Measurements from ENCODE around the gene CACNB4.

Gene CACNB4

GRCh38 chr2:152056418-152056817, 42.4 kb downstream of the CACNB4 start:
- H3K9ac ChIP-seq (ENCODE audit: low read length in 5 of 5), result no peak overlapping the region

DNA sequence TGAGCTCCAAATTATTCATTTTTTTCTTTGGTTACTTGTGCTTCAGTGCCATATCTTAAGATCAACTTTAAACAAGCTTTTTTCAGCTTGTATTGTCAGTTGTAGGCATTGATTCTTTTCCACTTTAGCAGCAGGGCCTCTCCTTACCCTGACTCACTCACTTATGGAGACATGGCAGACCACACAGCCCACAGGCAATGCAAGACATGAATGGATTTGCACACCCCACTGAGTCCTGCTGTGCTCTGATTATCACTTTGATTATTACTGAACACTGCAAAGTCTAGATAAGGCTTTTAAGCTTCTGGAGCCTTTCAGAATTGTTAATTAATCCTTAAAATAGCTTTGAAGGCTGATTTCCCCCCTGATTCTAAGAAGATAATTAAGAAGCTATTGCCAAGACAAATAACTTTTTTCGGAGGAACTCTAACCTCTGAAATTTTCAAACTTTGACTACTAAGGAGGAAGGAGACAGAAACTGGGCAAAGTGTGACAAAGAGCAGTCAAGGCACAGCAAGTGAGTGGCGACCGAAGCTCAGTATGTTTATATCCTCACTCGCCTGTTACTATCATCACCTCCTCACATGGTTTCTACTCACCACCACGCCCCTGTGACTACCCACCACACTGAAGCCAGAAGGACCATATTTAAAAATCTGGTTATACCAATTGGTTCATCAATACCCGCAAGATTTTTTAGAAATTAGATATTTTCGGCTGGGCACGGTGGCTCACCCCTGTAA, 43.3 kb downstream of the CACNB4 start:
- no peak overlapping the region for H3K9ac ChIP-seq (ENCODE audit: low read length in 5 of 5)
- no peaks in the 10 kb centered on the region for H3K36me3 ChIP-seq (ENCODE audit: control insufficient read depth in 5 of 5, insufficient read depth in 5 of 5, low read length in 5 of 5)
- H3K9me3 ChIP-seq (ENCODE audit: control insufficient read depth in 5 of 5, low read length in 5 of 5), result peaks cover 0 to 4% (median 0%) of the 10 kb centered on the region in 5 donors
- H3K4me1 ChIP-seq (ENCODE audit: control insufficient read depth in 5 of 5, insufficient read depth in 5 of 5, low read length in 5 of 5), result no peaks in the 10 kb centered on the region
- H3K27ac ChIP-seq (ENCODE audit: low read depth, low read length), result no peak overlapping the region
- no peaks in the 10 kb centered on the region for H3K27me3 ChIP-seq (ENCODE audit: control insufficient read depth in 5 of 5, insufficient read depth in 4 of 5, low read length in 5 of 5)
- no peak overlapping the region for H3K4me3 ChIP-seq (ENCODE audit: low read depth in 1 of 5, low read length in 5 of 5)

More at GRCh38 chr2:152056418-152056817, 42.4 kb downstream of the CACNB4 start:
- Histone ChIP-seq H3K9me3 (ENCODE audit: control insufficient read depth in 5 of 5, low read length in 5 of 5) (peaks cover 0 to 4% (median 0%) of the 10 kb centered on the region in 5 donors), H3K4me1 (ENCODE audit: control insufficient read depth in 5 of 5, insufficient read depth in 5 of 5, low read length in 5 of 5) (no peaks in the 10 kb centered on the region), H3K27me3 (ENCODE audit: control insufficient read depth in 5 of 5, insufficient read depth in 4 of 5, low read length in 5 of 5) (no peaks in the 10 kb centered on the region), H3K36me3 (ENCODE audit: control insufficient read depth in 5 of 5, insufficient read depth in 5 of 5, low read length in 5 of 5) (no peaks in the 10 kb centered on the region), H3K27ac (ENCODE audit: low read depth, low read length) (no peak overlapping the region), H3K4me3 (ENCODE audit: low read depth in 1 of 5, low read length in 5 of 5) (no peak overlapping the region)

GRCh38 chr2:152054593-152054992, 44.3 kb downstream of the CACNB4 start:
- Histone ChIP-seq H3K27me3 (ENCODE audit: control insufficient read depth in 5 of 5, insufficient read depth in 4 of 5, low read length in 5 of 5) (no peaks in the 10 kb centered on the region), H3K36me3 (ENCODE audit: control insufficient read depth in 5 of 5, insufficient read depth in 5 of 5, low read length in 5 of 5) (no peaks in the 10 kb centered on the region), H3K4me1 (ENCODE audit: control insufficient read depth in 5 of 5, insufficient read depth in 5 of 5, low read length in 5 of 5) (no peaks in the 10 kb centered on the region), H3K9ac (ENCODE audit: low read length in 5 of 5) (no peak overlapping the region), H3K9me3 (ENCODE audit: control insufficient read depth in 5 of 5, low read length in 5 of 5) (peaks cover 0 to 4% (median 0%) of the 10 kb centered on the region in 5 donors), H3K27ac (ENCODE audit: low read depth, low read length) (no peak overlapping the region), H3K4me3 (ENCODE audit: low read depth in 1 of 5, low read length in 5 of 5) (no peak overlapping the region)

- H3K36me3 ChIP-seq (ENCODE audit: control insufficient read depth in 5 of 5, insufficient read depth in 5 of 5, low read length in 5 of 5), result no peaks in the 10 kb centered on the region
- H3K27me3 ChIP-seq (ENCODE audit: control insufficient read depth in 5 of 5, insufficient read depth in 4 of 5, low read length in 5 of 5), result no peaks in the 10 kb centered on the region
- no peaks in the 10 kb centered on the region for H3K4me1 ChIP-seq (ENCODE audit: control insufficient read depth in 5 of 5, insufficient read depth in 5 of 5, low read length in 5 of 5)
- H3K4me3 ChIP-seq (ENCODE audit: low read depth in 1 of 5, low read length in 5 of 5), result no peak overlapping the region
- H3K9ac ChIP-seq (ENCODE audit: low read length in 5 of 5), result no peak overlapping the region
- no peaks in the 10 kb centered on the region for H3K9me3 ChIP-seq (ENCODE audit: control insufficient read depth in 5 of 5, low read length in 5 of 5)
- no peak overlapping the region for H3K27ac ChIP-seq (ENCODE audit: low read depth, low read length)
Measured at GRCh38 chr2:152051436-152051835, 47.4 kb downstream of the CACNB4 start.

DNA sequence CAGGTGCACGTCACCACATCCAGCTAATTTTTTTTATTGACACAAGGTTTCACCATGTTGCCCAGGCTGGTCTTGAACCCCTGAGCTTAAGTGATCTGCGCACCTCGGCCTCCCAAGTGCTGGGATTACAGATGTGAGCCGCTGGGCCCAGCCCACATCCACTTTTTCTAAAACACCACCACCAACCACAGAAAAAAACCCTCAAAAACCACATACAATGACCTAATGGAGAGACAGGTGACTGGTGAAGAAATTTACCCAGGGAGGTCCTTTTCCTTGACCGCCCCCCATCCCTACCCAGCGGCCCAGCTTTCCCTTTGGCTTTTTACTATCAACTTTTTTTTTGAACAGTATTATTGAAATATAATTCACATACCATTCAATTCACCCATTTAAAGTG, 47.9 kb downstream of the CACNB4 start:
- no peaks in the 10 kb centered on the region for H3K36me3 ChIP-seq (ENCODE audit: control insufficient read depth in 5 of 5, insufficient read depth in 5 of 5, low read length in 5 of 5)
- H3K9ac ChIP-seq (ENCODE audit: low read length in 5 of 5), result no peak overlapping the region
- no peaks in the 10 kb centered on the region for H3K4me1 ChIP-seq (ENCODE audit: control insufficient read depth in 5 of 5, insufficient read depth in 5 of 5, low read length in 5 of 5)
- H3K9me3 ChIP-seq (ENCODE audit: control insufficient read depth in 5 of 5, low read length in 5 of 5), result no peaks in the 10 kb centered on the region
- no peak overlapping the region for H3K4me3 ChIP-seq (ENCODE audit: low read depth in 1 of 5, low read length in 5 of 5)
- no peak overlapping the region for H3K27ac ChIP-seq (ENCODE audit: low read depth, low read length)
- H3K27me3 ChIP-seq (ENCODE audit: control insufficient read depth in 5 of 5, insufficient read depth in 4 of 5, low read length in 5 of 5), result no peaks in the 10 kb centered on the region

DNA sequence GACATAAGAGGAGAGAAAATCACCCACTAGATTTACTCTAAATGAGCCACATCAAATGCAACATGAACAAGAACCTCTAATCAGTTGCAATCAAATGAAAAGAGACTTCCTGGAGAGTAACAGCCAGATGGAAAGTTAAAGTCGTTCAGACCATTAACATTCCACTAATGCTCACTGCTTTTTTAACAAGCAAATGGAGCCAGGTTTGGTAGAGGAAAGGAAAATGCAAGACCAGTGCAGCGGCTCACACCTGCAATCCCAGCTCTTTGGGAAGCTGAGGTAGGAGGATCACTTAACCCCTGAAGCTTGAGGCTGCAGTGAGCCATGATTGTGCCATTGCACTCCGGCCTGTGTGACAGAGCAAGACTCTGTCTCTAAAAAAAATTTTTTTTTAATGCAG, 48.5 kb downstream of the CACNB4 start:
- no peaks in the 10 kb centered on the region for H3K27me3 ChIP-seq (ENCODE audit: control insufficient read depth in 5 of 5, insufficient read depth in 4 of 5, low read length in 5 of 5)
- H3K36me3 ChIP-seq (ENCODE audit: control insufficient read depth in 5 of 5, insufficient read depth in 5 of 5, low read length in 5 of 5), result no peaks in the 10 kb centered on the region
- H3K9me3 ChIP-seq (ENCODE audit: control insufficient read depth in 5 of 5, low read length in 5 of 5), result no peaks in the 10 kb centered on the region
- no peaks in the 10 kb centered on the region for H3K4me1 ChIP-seq (ENCODE audit: control insufficient read depth in 5 of 5, insufficient read depth in 5 of 5, low read length in 5 of 5)
- H3K27ac ChIP-seq (ENCODE audit: low read depth, low read length), result no peak overlapping the region
- H3K9ac ChIP-seq (ENCODE audit: low read length in 5 of 5), result no peak overlapping the region
- H3K4me3 ChIP-seq (ENCODE audit: low read depth in 1 of 5, low read length in 5 of 5), result no peak overlapping the region

DNA sequence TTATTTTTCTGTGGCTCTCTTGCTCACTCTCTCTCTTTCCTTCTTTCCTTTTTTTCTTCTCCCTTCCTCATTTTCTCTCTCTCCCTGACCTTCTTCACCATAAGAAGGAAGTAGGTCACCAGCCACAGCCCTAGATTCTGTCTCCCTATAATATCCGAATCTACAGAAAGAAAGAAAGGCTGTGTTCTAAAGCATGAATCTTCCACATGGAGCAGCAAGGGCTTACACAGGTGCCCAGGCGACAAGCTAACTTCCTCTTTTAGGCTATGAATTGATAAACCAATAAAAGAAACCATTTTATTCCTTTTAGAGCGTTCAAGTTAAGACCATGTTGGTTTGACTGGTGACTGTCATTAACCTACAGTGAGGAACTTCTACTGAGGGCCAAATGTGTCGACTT, 49.3 kb downstream of the CACNB4 start:
- H3K27me3 ChIP-seq (ENCODE audit: control insufficient read depth in 5 of 5, insufficient read depth in 4 of 5, low read length in 5 of 5), result no peaks in the 10 kb centered on the region
- H3K36me3 ChIP-seq (ENCODE audit: control insufficient read depth in 5 of 5, insufficient read depth in 5 of 5, low read length in 5 of 5), result no peaks in the 10 kb centered on the region
- no peak overlapping the region for H3K27ac ChIP-seq (ENCODE audit: low read depth, low read length)
- no peak overlapping the region for H3K4me3 ChIP-seq (ENCODE audit: low read depth in 1 of 5, low read length in 5 of 5)
- no peaks in the 10 kb centered on the region for H3K4me1 ChIP-seq (ENCODE audit: control insufficient read depth in 5 of 5, insufficient read depth in 5 of 5, low read length in 5 of 5)
- no peak overlapping the region for H3K9ac ChIP-seq (ENCODE audit: low read length in 5 of 5)
- no peaks in the 10 kb centered on the region for H3K9me3 ChIP-seq (ENCODE audit: control insufficient read depth in 5 of 5, low read length in 5 of 5)

GRCh38 chr2:152047824-152048471, 50.9 kb downstream of the CACNB4 start:
- H3K9ac ChIP-seq (ENCODE audit: low read length in 5 of 5), result no peak overlapping the region

GRCh38 chr2:152046940-152047339, 51.9 kb downstream of the CACNB4 start:
- H3K4me3 ChIP-seq (ENCODE audit: low read depth in 1 of 5, low read length in 5 of 5), result no peak overlapping the region
- no peak overlapping the region for H3K9ac ChIP-seq (ENCODE audit: low read length in 5 of 5)
- no peaks in the 10 kb centered on the region for H3K27me3 ChIP-seq (ENCODE audit: control insufficient read depth in 5 of 5, insufficient read depth in 4 of 5, low read length in 5 of 5)
- H3K9me3 ChIP-seq (ENCODE audit: control insufficient read depth in 5 of 5, low read length in 5 of 5), result no peaks in the 10 kb centered on the region
- H3K27ac ChIP-seq (ENCODE audit: low read depth, low read length), result no peak overlapping the region
- no peaks in the 10 kb centered on the region for H3K36me3 ChIP-seq (ENCODE audit: control insufficient read depth in 5 of 5, insufficient read depth in 5 of 5, low read length in 5 of 5)
- H3K4me1 ChIP-seq (ENCODE audit: control insufficient read depth in 5 of 5, insufficient read depth in 5 of 5, low read length in 5 of 5), result peaks cover 0 to 7% (median 0%) of the 10 kb centered on the region in 5 donors

More at GRCh38 chr2:152047824-152048471, 50.9 kb downstream of the CACNB4 start:
- no peak overlapping the region for H3K4me3 ChIP-seq (ENCODE audit: low read depth in 1 of 5, low read length in 5 of 5)
- no peaks in the 10 kb centered on the region for H3K9me3 ChIP-seq (ENCODE audit: control insufficient read depth in 5 of 5, low read length in 5 of 5)
- H3K27me3 ChIP-seq (ENCODE audit: control insufficient read depth in 5 of 5, insufficient read depth in 4 of 5, low read length in 5 of 5), result no peaks in the 10 kb centered on the region
- H3K36me3 ChIP-seq (ENCODE audit: control insufficient read depth in 5 of 5, insufficient read depth in 5 of 5, low read length in 5 of 5), result no peaks in the 10 kb centered on the region
- peaks cover 0 to 3% (median 0%) of the 10 kb centered on the region in 5 donors for H3K4me1 ChIP-seq (ENCODE audit: control insufficient read depth in 5 of 5, insufficient read depth in 5 of 5, low read length in 5 of 5)
- H3K27ac ChIP-seq (ENCODE audit: low read depth, low read length), result no peak overlapping the region

All from subcutaneous abdominal adipose tissue (tissue), 5 donors.